ENCODE results near the gene ERBB4.

Gene ERBB4

GRCh38 chr2:211837206-211837605, 701.4 kb downstream of the ERBB4 start:
- H3K4me3 ChIP-seq (ENCODE audit: low read length): no peak overlapping the region
- TF ChIP-seq CTCF (conservative IDR thresholded peaks at IDR 0.05; ENCODE audit: low read length): no peak
- no peak for DNase-seq (ENCODE audit: low read depth)

GRCh38 chr2:211836409-211836808, 702.2 kb downstream of the ERBB4 start:
- TF ChIP-seq CTCF (conservative IDR thresholded peaks at IDR 0.05; ENCODE audit: low read length): no peak
- H3K4me3 ChIP-seq (ENCODE audit: low read length): no peak overlapping the region
- DNase-seq (ENCODE audit: low read depth): no peak

GRCh38 chr2:211835695-211836094, 702.9 kb downstream of the ERBB4 start:
- DNase-seq (ENCODE audit: low read depth): no peak
- H3K4me3 ChIP-seq (ENCODE audit: low read length): no peak overlapping the region
- TF ChIP-seq CTCF (conservative IDR thresholded peaks at IDR 0.05; ENCODE audit: low read length): no peak

- TF ChIP-seq CTCF (conservative IDR thresholded peaks at IDR 0.05; ENCODE audit: low read length): no peak
- H3K4me3 ChIP-seq (ENCODE audit: low read length): no peak overlapping the region
- no peak for DNase-seq (ENCODE audit: low read depth)
Measured at GRCh38 chr2:211833582-211834279, 704.9 kb downstream of the ERBB4 start.

GRCh38 chr2:211829725-211830124, 708.9 kb downstream of the ERBB4 start:
- no peak for TF ChIP-seq CTCF (conservative IDR thresholded peaks at IDR 0.05; ENCODE audit: low read length)

GRCh38 chr2:211823886-211824479, 714.6 kb downstream of the ERBB4 start:
- H3K4me3 ChIP-seq (ENCODE audit: low read length): no peak overlapping the region
- DNase-seq (ENCODE audit: low read depth): no peak
- no peak for TF ChIP-seq CTCF (conservative IDR thresholded peaks at IDR 0.05; ENCODE audit: low read length)

More at GRCh38 chr2:211829725-211830124, 708.9 kb downstream of the ERBB4 start:
- no peak for DNase-seq (ENCODE audit: low read depth)
- H3K4me3 ChIP-seq (ENCODE audit: low read length): no peak overlapping the region

- no peak overlapping the region for H3K4me3 ChIP-seq (ENCODE audit: low read length)
- TF ChIP-seq CTCF (conservative IDR thresholded peaks at IDR 0.05; ENCODE audit: low read length): no peak
- DNase-seq (ENCODE audit: low read depth): no peak
Measured at GRCh38 chr2:211822686-211823335, 715.8 kb downstream of the ERBB4 start.
